ENCODE measurements around the gene USP14.

- TF ChIP-seq CTCF (conservative IDR thresholded peaks at IDR 0.05; ENCODE audit: low read depth in 2 of 2) (no peak), ETS1 (IDR thresholded peaks at IDR 0.05) (no peak), EZH2phosphoT487 (IDR thresholded peaks at IDR 0.05; ENCODE audit: unreplicated experiment) (no peak), POLR2AphosphoS5 (IDR thresholded peaks at IDR 0.05; ENCODE audit: low read depth) (no peak), JUNB (IDR thresholded peaks at IDR 0.05; ENCODE audit: unreplicated experiment) (no peak), EZH2 (IDR thresholded peaks at IDR 0.05; ENCODE audit: low read depth, unreplicated experiment) (no peak), NANOG (IDR thresholded peaks at IDR 0.05; ENCODE audit: borderline replicate concordance) (no peak), CREB1 (CRISPR knock-in tag; IDR thresholded peaks at IDR 0.05; ENCODE audit: low read depth) (no peak)
These were observed 33.4 kb downstream of the USP14 start for GRCh38 chr18:191725-192124.

Measured in GM23338 (cell line).